KMS-11 (cell line): ENCODE data around the gene RGS3.

ENCODE experiments used
- H2AFZ ChIP-seq: fragments of 200-600 bp; sonication (generic); 2 replicates; pipeline ENCODE4 v1.6.1; 2016; ENCODE audit warnings: antibody characterized with exemption, mixed run types, low read depth
- H3K27ac ChIP-seq: fragments of 200-600 bp; sonication (generic); 2 replicates; pipeline ENCODE4 v1.6.1; 2016; ENCODE audit warnings: mild to moderate bottlenecking, mixed run types
- H3K27me3 ChIP-seq: fragments of 200-600 bp; sonication (generic); 2 replicates; pipeline ENCODE4 v1.6.1; 2017; ENCODE audit warnings: mild to moderate bottlenecking, low read depth, mixed run types, moderate library complexity; ENCODE audit not compliant: insufficient read depth
- H3K36me3 ChIP-seq: fragments of 200-600 bp; sonication (generic); 2 replicates; pipeline ENCODE4 v1.6.1; 2017; ENCODE audit warnings: mild to moderate bottlenecking, mixed run types; ENCODE audit not compliant: insufficient read depth
- H3K4me1 ChIP-seq: fragments of 200-600 bp; sonication (generic); 2 replicates; pipeline ENCODE4 v1.6.1; 2016; ENCODE audit warnings: mild to moderate bottlenecking, low read depth, mixed run types; ENCODE audit not compliant: poor library complexity, severe bottlenecking
- H3K4me2 ChIP-seq: fragments of 200-600 bp; sonication (generic); 2 replicates; pipeline ENCODE4 v1.7.0; 2016; ENCODE audit warnings: mild to moderate bottlenecking, mixed run types
- H3K4me3 ChIP-seq: fragments of 200-600 bp; sonication (generic); IDR thresholded peaks from 2 replicates; pipeline ENCODE4 v1.6.1; 2017; ENCODE audit warnings: low read depth, low read length, mixed read lengths; ENCODE audit not compliant: insufficient read depth
- H3K79me2 ChIP-seq: fragments of 200-600 bp; sonication (generic); 2 replicates; pipeline ENCODE4 v1.6.1; 2016; ENCODE audit warnings: low read depth, mixed run types; ENCODE audit not compliant: insufficient read depth
- H3K9ac ChIP-seq: fragments of 200-600 bp; sonication (generic); 2 replicates; pipeline ENCODE4 v1.6.1; 2016; ENCODE audit warnings: mild to moderate bottlenecking, mixed run types
- H4K20me1 ChIP-seq: fragments of 200-600 bp; sonication (generic); 2 replicates; pipeline ENCODE4 v1.6.1; 2016; ENCODE audit warnings: mild to moderate bottlenecking, mixed run types; ENCODE audit not compliant: insufficient read depth
- CTCF ChIP-seq: fragments of 200-600 bp; sonication (generic); conservative IDR thresholded peaks from 2 replicates; pipeline ENCODE4 v1.6.1; 2017; ENCODE audit warnings: low read depth, mild to moderate bottlenecking, antibody characterized with exemption, low read length, moderate library complexity, mixed read lengths

RGS3 gene

GRCh38 chr9:113461285-113461684 is 2.2 kb upstream of the RGS3 start:
- H3K4me2 ChIP-seq, result no peak overlapping the region
- TF ChIP-seq CTCF, result no peak
- no peaks in the 10 kb centered on the region for H3K79me2 ChIP-seq
- H3K27ac ChIP-seq, result no peak overlapping the region
- no peak overlapping the region for H3K9ac ChIP-seq
- H4K20me1 ChIP-seq, result no peaks in the 10 kb centered on the region
- no peaks in the 10 kb centered on the region for H3K27me3 ChIP-seq
- no peak overlapping the region for H2AFZ ChIP-seq
- H3K4me1 ChIP-seq, result peaks cover 40% of the 10 kb centered on the region
- no peaks in the 10 kb centered on the region for H3K36me3 ChIP-seq
- no peak overlapping the region for H3K4me3 ChIP-seq

DNA sequence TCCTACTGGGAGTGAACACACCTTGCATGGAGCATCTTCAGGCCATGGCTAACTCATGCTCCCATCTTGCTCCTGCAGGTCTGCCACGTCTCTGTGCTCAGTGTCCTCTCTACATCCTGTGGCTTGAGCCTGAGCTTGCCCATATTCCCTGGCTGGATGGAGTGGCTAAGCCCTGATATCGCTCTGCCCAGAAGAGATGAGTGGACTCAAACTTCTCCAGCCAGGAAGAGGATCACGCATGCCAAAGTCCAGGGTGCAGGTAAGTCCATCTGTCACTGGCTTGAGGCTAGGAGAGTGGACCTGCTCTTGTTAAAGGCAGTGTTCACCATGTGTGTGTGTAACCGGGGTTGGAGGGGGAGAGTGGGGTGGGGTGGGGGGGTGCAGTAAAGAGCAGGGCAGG is 1.6 kb upstream of the RGS3 start:
- H3K27me3 ChIP-seq, result no peaks in the 10 kb centered on the region
- H3K79me2 ChIP-seq, result no peaks in the 10 kb centered on the region
- no peak overlapping the region for H3K4me3 ChIP-seq
- no peak for TF ChIP-seq CTCF
- no peak overlapping the region for H3K27ac ChIP-seq
- peaks cover 35% of the 10 kb centered on the region for H3K4me1 ChIP-seq
- 0 out of 2 replicates have a peak overlapping the region, but pooled peaks have one; percentile 60 for H3K4me2 ChIP-seq
- no peak overlapping the region for H2AFZ ChIP-seq
- no peaks in the 10 kb centered on the region for H4K20me1 ChIP-seq
- no peak overlapping the region for H3K9ac ChIP-seq
- no peaks in the 10 kb centered on the region for H3K36me3 ChIP-seq

GRCh38 chr9:113462781-113463286 is 693 bp upstream of the RGS3 start:
- Histone ChIP-seq H3K4me2 (peak overlapping the region; percentile 60), H2AFZ (peak overlapping the region; percentile 48), H3K4me3 (no peak overlapping the region), H3K4me1 (peaks cover 35% of the 10 kb centered on the region), H3K9ac (peak overlapping the region; percentile 9; the same call in 1 of the 2 replicates), H3K27ac (peak overlapping the region; percentile 50), H4K20me1 (no peaks in the 10 kb centered on the region), H3K27me3 (no peaks in the 10 kb centered on the region), H3K36me3 (no peaks in the 10 kb centered on the region), H3K79me2 (no peaks in the 10 kb centered on the region)
- TF ChIP-seq CTCF, result no peak

GRCh38 chr9:113464286-113464660 is 746 bp downstream of the RGS3 start:
- H3K4me3 ChIP-seq, result no peak overlapping the region
- no peak overlapping the region for H3K27ac ChIP-seq
- H3K4me1 ChIP-seq, result peaks cover 35% of the 10 kb centered on the region
- no peak overlapping the region; the same call in 1 of the 2 replicates for H3K4me2 ChIP-seq
- H3K79me2 ChIP-seq, result no peaks in the 10 kb centered on the region
- TF ChIP-seq CTCF, result no peak
- H4K20me1 ChIP-seq, result no peaks in the 10 kb centered on the region
- no peaks in the 10 kb centered on the region for H3K27me3 ChIP-seq
- no peak overlapping the region for H2AFZ ChIP-seq
- no peaks in the 10 kb centered on the region for H3K36me3 ChIP-seq
- H3K9ac ChIP-seq, result no peak overlapping the region
